Nephron (organoid): Measurements from ENCODE around the gene RPS27L.

Experiments
- H3K27ac Mint-ChIP-seq, 3 experiments: 2 replicates each; pipeline ENCODE4 v1.8.0; 2020; ENCODE audit warnings: mixed read lengths in 3 of 3, mild to moderate bottlenecking in 2 of 3, moderate library complexity in 1 of 3
- H3K27me3 Mint-ChIP-seq: 2 replicates; pipeline ENCODE4 v1.8.0; 2021; ENCODE audit warnings: low read depth, mild to moderate bottlenecking, moderate library complexity, mixed read lengths
- H3K36me3 Mint-ChIP-seq: 2 replicates; pipeline ENCODE4 v1.8.0; 2020; ENCODE audit warnings: low read depth, mixed read lengths
- H3K4me1 Mint-ChIP-seq: 2 replicates; pipeline ENCODE4 v1.8.0; 2020; ENCODE audit warnings: mixed read lengths
- H3K4me3 Mint-ChIP-seq, 3 experiments: 2 replicates each; pipeline ENCODE4 v1.8.0; 2020; ENCODE audit warnings: mild to moderate bottlenecking in 3 of 3, mixed read lengths in 3 of 3, moderate library complexity in 2 of 3
- H3K9me3 Mint-ChIP-seq: 2 replicates; pipeline ENCODE4 v1.8.0; 2020; ENCODE audit warnings: mixed read lengths
- TF ChIP-seq, protein P1 (sequence below), 3 experiments: fragments of 200-600 bp; sonication (generic); IDR thresholded peaks; one replicate each; pipeline ENCODE4 v1.5.0; 2021; ENCODE audit warnings: antibody characterized with exemption in 3 of 3; ENCODE audit not compliant: unreplicated experiment in 3 of 3

RPS27L gene

DNA sequence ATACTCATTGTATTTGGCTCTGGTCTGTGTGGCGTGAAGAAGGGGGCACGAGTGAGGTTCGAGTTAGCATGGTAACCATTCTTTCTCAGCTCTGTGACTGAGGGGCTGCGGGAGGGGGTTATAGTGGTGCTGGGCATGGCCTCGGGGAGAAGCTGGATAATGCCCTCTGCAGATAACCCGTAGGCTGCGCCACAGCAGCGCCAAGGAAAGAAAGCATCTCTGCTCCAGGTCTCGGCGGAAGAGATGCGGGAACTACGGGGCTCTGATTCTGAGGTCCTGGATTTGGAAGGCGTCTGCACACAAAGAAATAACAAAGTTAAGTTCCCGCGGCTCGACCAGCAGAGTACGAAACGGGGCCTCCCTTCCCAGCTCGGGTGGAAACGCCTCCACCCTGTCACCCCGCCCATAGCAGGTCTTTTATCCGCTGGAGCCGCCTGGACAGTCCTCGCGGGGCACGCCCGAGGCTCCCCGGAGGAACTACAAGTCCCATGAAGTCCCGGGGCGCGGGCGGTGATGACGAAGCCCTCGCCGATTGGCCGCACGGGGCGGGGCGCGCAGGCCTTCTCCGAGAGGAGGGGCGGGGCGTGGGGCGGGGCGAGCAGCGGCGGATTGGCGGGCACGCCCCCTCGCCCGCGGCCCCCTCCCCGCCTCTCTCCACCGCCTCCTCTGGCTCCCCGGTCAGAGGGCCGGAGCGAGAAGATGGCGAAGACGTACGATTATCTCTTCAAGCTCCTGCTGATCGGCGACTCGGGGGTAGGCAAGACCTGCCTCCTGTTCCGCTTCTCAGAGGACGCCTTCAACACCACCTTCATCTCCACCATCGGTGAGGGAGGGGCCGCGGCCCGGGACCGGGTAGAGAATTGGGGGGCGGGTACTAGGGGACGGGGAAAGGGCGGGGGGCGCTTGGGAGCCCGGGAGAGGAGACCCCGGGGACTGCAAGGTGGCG, 31.9 kb upstream of the RPS27L start, which contains the start of gene RAB8B:
TSS of gene RAB8B (plus strand) at position 681 of the 946 bp plus-strand sequence. CDS start at position 700, 19 bp downstream.
- TF ChIP-seq, protein P1, sequence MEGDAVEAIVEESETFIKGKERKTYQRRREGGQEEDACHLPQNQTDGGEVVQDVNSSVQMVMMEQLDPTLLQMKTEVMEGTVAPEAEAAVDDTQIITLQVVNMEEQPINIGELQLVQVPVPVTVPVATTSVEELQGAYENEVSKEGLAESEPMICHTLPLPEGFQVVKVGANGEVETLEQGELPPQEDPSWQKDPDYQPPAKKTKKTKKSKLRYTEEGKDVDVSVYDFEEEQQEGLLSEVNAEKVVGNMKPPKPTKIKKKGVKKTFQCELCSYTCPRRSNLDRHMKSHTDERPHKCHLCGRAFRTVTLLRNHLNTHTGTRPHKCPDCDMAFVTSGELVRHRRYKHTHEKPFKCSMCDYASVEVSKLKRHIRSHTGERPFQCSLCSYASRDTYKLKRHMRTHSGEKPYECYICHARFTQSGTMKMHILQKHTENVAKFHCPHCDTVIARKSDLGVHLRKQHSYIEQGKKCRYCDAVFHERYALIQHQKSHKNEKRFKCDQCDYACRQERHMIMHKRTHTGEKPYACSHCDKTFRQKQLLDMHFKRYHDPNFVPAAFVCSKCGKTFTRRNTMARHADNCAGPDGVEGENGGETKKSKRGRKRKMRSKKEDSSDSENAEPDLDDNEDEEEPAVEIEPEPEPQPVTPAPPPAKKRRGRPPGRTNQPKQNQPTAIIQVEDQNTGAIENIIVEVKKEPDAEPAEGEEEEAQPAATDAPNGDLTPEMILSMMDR (IDR thresholded peaks at IDR 0.05; ENCODE audit: unreplicated experiment in 3 of 3): no peak
- Mint-ChIP-seq H3K4me3 (peak within 1 kb of the TSS; percentile 92 to 94 (median 93)), H3K36me3 (no peaks in the 10 kb centered on the region), H3K27me3 (no peaks in the 10 kb centered on the region), H3K27ac (peak within 1 kb of the TSS; percentile 92 to 93 (median 93)), H3K4me1 (peaks cover 44% of the 10 kb centered on the region), H3K9me3 (no peaks in the 10 kb centered on the region)

DNA sequence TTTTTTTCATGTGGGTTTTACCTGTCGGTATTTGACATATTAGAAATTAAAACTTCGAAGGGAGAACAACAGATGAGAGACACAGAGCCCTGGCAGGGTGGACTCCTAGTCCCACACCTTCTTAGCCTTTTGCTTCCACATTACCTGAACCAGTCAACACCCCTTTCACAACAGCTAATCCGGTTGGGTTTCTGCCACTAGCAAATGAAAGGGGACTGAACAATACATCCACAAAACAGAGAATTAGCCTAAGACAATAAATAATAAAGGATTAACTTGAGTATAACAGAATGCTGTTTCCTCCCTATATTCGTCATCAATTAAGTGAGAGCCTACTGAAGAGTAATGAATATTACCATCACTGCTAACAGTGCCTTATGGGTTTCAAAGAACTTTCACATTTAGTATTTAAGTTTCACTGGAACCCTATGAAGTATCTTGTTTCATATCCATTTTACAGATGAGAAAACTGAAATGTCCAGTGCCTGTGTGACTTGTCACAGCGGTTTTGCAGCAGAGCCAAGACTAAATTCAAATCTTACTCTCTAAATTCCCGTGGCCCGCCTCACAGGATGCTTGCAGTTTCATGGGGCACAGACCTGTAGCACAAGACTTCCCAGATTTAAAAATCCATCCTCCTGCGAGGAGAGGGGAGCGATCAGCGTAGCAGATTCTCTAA, 31.1 kb upstream of the RPS27L start:
- Mint-ChIP-seq H3K4me1 (peaks cover 39% of the 10 kb centered on the region), H3K4me3 (peak overlapping the region; percentile 92 to 94 (median 93)), H3K9me3 (no peaks in the 10 kb centered on the region), H3K27ac (peak overlapping the region; percentile 92 to 93 (median 93)), H3K36me3 (no peaks in the 10 kb centered on the region), H3K27me3 (no peaks in the 10 kb centered on the region)
- TF ChIP-seq, protein P1 (IDR thresholded peaks at IDR 0.05; ENCODE audit: unreplicated experiment in 3 of 3): no peak

DNA sequence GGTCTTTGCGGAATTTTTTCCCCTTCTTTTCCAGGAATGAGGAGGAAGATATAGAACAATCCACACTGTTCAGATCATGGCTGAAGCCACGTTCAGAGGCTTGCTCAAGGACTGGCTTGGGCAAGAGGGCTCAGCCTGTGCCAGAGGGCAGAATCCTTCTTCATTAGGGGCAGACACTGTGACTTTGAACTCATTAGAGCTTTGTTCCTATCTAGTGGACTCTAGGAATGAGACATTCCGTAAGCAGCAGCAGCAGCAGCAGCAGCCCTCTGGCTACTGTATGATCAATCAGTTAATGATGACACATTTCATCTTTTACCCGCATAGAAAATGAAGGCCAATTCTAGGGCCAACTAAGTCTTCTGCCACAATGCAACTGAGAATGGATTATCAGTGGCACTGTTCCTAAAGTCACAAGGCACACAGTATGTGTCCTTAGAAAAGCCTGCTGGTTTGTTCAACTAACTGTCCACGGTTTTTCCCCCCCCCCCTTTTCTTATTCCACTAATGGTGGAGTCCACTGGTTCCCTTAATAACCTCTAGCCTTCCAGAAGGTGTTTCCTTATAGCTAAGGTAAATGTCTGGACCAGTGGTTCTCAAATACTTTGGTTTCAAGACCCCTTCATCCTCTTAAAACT, 30.4 kb upstream of the RPS27L start:
- peak overlapping the region; percentile 92 to 94 (median 93) for H3K4me3 Mint-ChIP-seq
- TF ChIP-seq, protein P1 (IDR thresholded peaks at IDR 0.05; ENCODE audit: unreplicated experiment in 3 of 3): no peak
- no peaks in the 10 kb centered on the region for H3K9me3 Mint-ChIP-seq
- H3K4me1 Mint-ChIP-seq: peaks cover 39% of the 10 kb centered on the region
- H3K27me3 Mint-ChIP-seq: no peaks in the 10 kb centered on the region
- H3K36me3 Mint-ChIP-seq: no peaks in the 10 kb centered on the region
- peak overlapping the region; percentile 53 to 93 (median 92) for H3K27ac Mint-ChIP-seq

DNA sequence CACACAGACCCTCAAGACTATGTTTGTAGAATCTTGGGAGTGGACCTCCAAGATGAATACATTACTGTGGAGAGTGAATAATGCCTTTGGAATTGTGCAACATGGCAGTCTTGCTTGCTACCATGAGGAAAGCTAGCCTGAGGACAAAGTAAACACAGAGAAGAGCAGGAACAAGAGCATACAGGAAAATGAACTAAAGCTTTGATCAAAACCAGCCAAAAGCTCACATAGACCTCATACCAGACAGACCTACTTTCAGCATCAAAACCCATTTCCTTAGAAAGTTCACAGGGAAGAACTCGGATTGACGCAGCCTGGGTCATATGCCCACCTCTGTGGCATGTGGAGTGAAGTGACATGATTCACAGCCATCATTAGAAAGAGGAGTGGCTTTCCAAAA, 28.8 kb upstream of the RPS27L start:
- no peaks in the 10 kb centered on the region for H3K9me3 Mint-ChIP-seq
- TF ChIP-seq, protein P1 (IDR thresholded peaks at IDR 0.05; ENCODE audit: unreplicated experiment in 3 of 3): no peak

DNA sequence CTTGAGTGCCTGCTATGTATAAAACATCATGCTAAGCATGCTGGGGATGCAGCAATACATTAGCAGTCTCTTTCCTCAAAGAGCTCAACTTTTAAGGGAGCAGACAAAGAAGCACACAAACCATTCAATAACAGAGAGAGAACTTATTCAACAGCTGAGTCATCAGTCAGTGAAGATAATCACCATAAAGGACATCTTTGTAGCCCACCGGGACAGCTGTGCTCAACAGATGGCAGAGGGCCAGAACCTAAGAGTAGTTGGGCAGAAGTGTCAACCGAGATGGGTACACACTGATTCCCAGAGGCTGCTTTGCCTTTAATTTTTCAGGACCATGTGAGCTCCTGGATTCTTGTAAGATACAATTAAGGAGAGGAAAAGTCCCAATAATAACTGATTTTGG, 27.9 kb upstream of the RPS27L start:
- H3K4me3 Mint-ChIP-seq: peak overlapping the region in 1 of 3 experiments; percentile 4

More for the DNA sequence above, 28.8 kb upstream of the RPS27L start:
- H3K27ac Mint-ChIP-seq: peak overlapping the region in 1 of 3 experiments; percentile 39
- no peaks in the 10 kb centered on the region for H3K36me3 Mint-ChIP-seq
- H3K4me3 Mint-ChIP-seq: peak overlapping the region in 1 of 3 experiments; percentile 46
- peaks cover 23% of the 10 kb centered on the region for H3K4me1 Mint-ChIP-seq
- no peaks in the 10 kb centered on the region for H3K27me3 Mint-ChIP-seq

More for the DNA sequence above, 27.9 kb upstream of the RPS27L start:
- Mint-ChIP-seq H3K36me3 (no peaks in the 10 kb centered on the region), H3K27ac (no peak overlapping the region), H3K4me1 (peaks cover 14% of the 10 kb centered on the region), H3K27me3 (no peaks in the 10 kb centered on the region), H3K9me3 (no peaks in the 10 kb centered on the region)
- TF ChIP-seq, protein P1 (IDR thresholded peaks at IDR 0.05; ENCODE audit: unreplicated experiment in 3 of 3): no peak
